ENCODE data around the gene HSPB3. TPM values are rescaled to one million over a fixed set of nuclear protein-coding genes. Genes with fewer than 3 reads are reported as not detected.

The HSPB3 gene
- total RNA-seq, 1 experiment from 2014 or later = 0.51 TPM

- DNase-seq = peak; percentile 17 to 57
- Histone ChIP-seq H3K27ac (no peak overlapping the region), H3K4me3 (no peak overlapping the region), H3K36me3 (no peaks in the 10 kb centered on the region), H3K9me3 (replicated peaks) (no peaks in the 10 kb centered on the region), H3K4me1 (no peaks in the 10 kb centered on the region), H3K27me3 (no peaks in the 10 kb centered on the region)
These were observed 12.2 kb upstream of the HSPB3 start for GRCh38 chr5:54443270-54443669.

GRCh38 chr5:54445691-54446378 is 9.7 kb upstream of the HSPB3 start:
- H3K27me3 ChIP-seq = no peaks in the 10 kb centered on the region
- H3K9me3 ChIP-seq (replicated peaks) = no peaks in the 10 kb centered on the region
- H3K4me3 ChIP-seq = no peak overlapping the region
- no peaks in the 10 kb centered on the region for H3K4me1 ChIP-seq
- no peak overlapping the region for H3K27ac ChIP-seq
- no peak for DNase-seq
- H3K36me3 ChIP-seq = no peaks in the 10 kb centered on the region

- Histone ChIP-seq H3K9me3 (replicated peaks) (no peaks in the 10 kb centered on the region), H3K27me3 (no peaks in the 10 kb centered on the region), H3K27ac (no peak overlapping the region), H3K4me1 (no peaks in the 10 kb centered on the region), H3K36me3 (no peaks in the 10 kb centered on the region), H3K4me3 (no peak overlapping the region)
- peak in 1 of 2 experiments; percentile 8 for DNase-seq
These were observed 9.1 kb upstream of the HSPB3 start for GRCh38 chr5:54446379-54446732.

GRCh38 chr5:54449923-54450322 is 5.6 kb upstream of the HSPB3 start:
- Histone ChIP-seq H3K27ac (no peak overlapping the region), H3K9me3 (replicated peaks) (no peaks in the 10 kb centered on the region), H3K4me1 (peaks cover 6% of the 10 kb centered on the region), H3K36me3 (no peaks in the 10 kb centered on the region), H3K27me3 (no peaks in the 10 kb centered on the region), H3K4me3 (no peak overlapping the region)
- DNase-seq = no peak

- Histone ChIP-seq H3K27me3 (no peaks in the 10 kb centered on the region), H3K4me3 (no peak overlapping the region), H3K4me1 (peaks cover 12% of the 10 kb centered on the region), H3K36me3 (no peaks in the 10 kb centered on the region), H3K27ac (no peak overlapping the region), H3K9me3 (replicated peaks) (no peaks in the 10 kb centered on the region)
- DNase-seq = no peak
These were observed 5.0 kb upstream of the HSPB3 start for GRCh38 chr5:54450542-54450941.

GRCh38 chr5:54453046-54453445 is 2.5 kb upstream of the HSPB3 start:
- no peak overlapping the region for H3K27ac ChIP-seq
- H3K4me3 ChIP-seq = no peak overlapping the region
- peaks cover 35% of the 10 kb centered on the region for H3K4me1 ChIP-seq
- H3K9me3 ChIP-seq (replicated peaks) = no peaks in the 10 kb centered on the region
- no peaks in the 10 kb centered on the region for H3K27me3 ChIP-seq
- no peaks in the 10 kb centered on the region for H3K36me3 ChIP-seq
- no peak for DNase-seq

GRCh38 chr5:54454602-54455001 is 897 bp upstream of the HSPB3 start:
- H3K27ac ChIP-seq = peak overlapping the region; percentile 11
- H3K4me3 ChIP-seq = no peak overlapping the region
- no peak for DNase-seq
- H3K4me1 ChIP-seq = peaks cover 37% of the 10 kb centered on the region
- no peaks in the 10 kb centered on the region for H3K9me3 ChIP-seq (replicated peaks)
- H3K36me3 ChIP-seq = no peaks in the 10 kb centered on the region
- no peaks in the 10 kb centered on the region for H3K27me3 ChIP-seq

- peak overlapping the region; percentile 28; the same call in 1 of the 2 replicates for H3K27ac ChIP-seq
- H3K4me1 ChIP-seq = peaks cover 37% of the 10 kb centered on the region
- H3K4me3 ChIP-seq = no peak overlapping the region; the same call in 1 of the 2 replicates
These were observed 1.8 kb downstream of the HSPB3 start for GRCh38 chr5:54457094-54457862.

GRCh38 chr5:54458221-54458620 is 2.7 kb downstream of the HSPB3 start:
- Histone ChIP-seq H3K4me3 (no peak overlapping the region), H3K27me3 (no peaks in the 10 kb centered on the region), H3K36me3 (no peaks in the 10 kb centered on the region), H3K27ac (no peak overlapping the region), H3K9me3 (replicated peaks) (no peaks in the 10 kb centered on the region), H3K4me1 (peaks cover 37% of the 10 kb centered on the region)
- no peak for DNase-seq

More at GRCh38 chr5:54457094-54457862, 1.8 kb downstream of the HSPB3 start:
- Histone ChIP-seq H3K9me3 (replicated peaks) (no peaks in the 10 kb centered on the region), H3K36me3 (no peaks in the 10 kb centered on the region), H3K27me3 (no peaks in the 10 kb centered on the region)
- DNase-seq = peak; percentile 72

GRCh38 chr5:54460181-54460919 is 4.9 kb downstream of the HSPB3 start:
- no peak for DNase-seq
- Histone ChIP-seq H3K27ac (no peak overlapping the region), H3K4me3 (no peak overlapping the region), H3K4me1 (peaks cover 26% of the 10 kb centered on the region), H3K27me3 (no peaks in the 10 kb centered on the region), H3K36me3 (no peaks in the 10 kb centered on the region), H3K9me3 (replicated peaks) (no peaks in the 10 kb centered on the region)

GRCh38 chr5:54462281-54462680 is 6.8 kb downstream of the HSPB3 start:
- H3K27ac ChIP-seq = no peak overlapping the region
- peaks cover 8% of the 10 kb centered on the region; the same call in 1 of the 2 replicates for H3K4me1 ChIP-seq
- H3K4me3 ChIP-seq = no peak overlapping the region
- no peaks in the 10 kb centered on the region for H3K27me3 ChIP-seq
- no peaks in the 10 kb centered on the region for H3K36me3 ChIP-seq
- DNase-seq = no peak
- no peaks in the 10 kb centered on the region for H3K9me3 ChIP-seq (replicated peaks)

- H3K27me3 ChIP-seq = no peaks in the 10 kb centered on the region
- no peaks in the 10 kb centered on the region for H3K9me3 ChIP-seq (replicated peaks)
- no peaks in the 10 kb centered on the region for H3K4me1 ChIP-seq
- no peak for DNase-seq
- no peak overlapping the region for H3K4me3 ChIP-seq
- H3K27ac ChIP-seq = no peak overlapping the region
- no peaks in the 10 kb centered on the region; the same call in 1 of the 2 replicates for H3K36me3 ChIP-seq
These were observed 8.2 kb downstream of the HSPB3 start for GRCh38 chr5:54463713-54464112.

- Histone ChIP-seq H3K27ac (no peak overlapping the region), H3K36me3 (no peaks in the 10 kb centered on the region; the same call in 1 of the 2 replicates)
- DNase-seq = no peak
These were observed 14.1 kb downstream of the HSPB3 start for GRCh38 chr5:54469622-54470021.

GRCh38 chr5:54470128-54470527 is 14.6 kb downstream of the HSPB3 start:
- no peaks in the 10 kb centered on the region; the same call in 1 of the 2 replicates for H3K36me3 ChIP-seq
- H3K27ac ChIP-seq = no peak overlapping the region
- DNase-seq = no peak
- H3K9me3 ChIP-seq (replicated peaks) = no peaks in the 10 kb centered on the region
- peaks cover 11% of the 10 kb centered on the region for H3K4me1 ChIP-seq
- no peak overlapping the region for H3K4me3 ChIP-seq
- H3K27me3 ChIP-seq = no peaks in the 10 kb centered on the region

More at GRCh38 chr5:54469622-54470021, 14.1 kb downstream of the HSPB3 start:
- Histone ChIP-seq H3K4me1 (peaks cover 11% of the 10 kb centered on the region), H3K9me3 (replicated peaks) (no peaks in the 10 kb centered on the region), H3K4me3 (no peak overlapping the region), H3K27me3 (no peaks in the 10 kb centered on the region)

- Histone ChIP-seq H3K27ac (no peak overlapping the region), H3K9me3 (replicated peaks) (no peaks in the 10 kb centered on the region), H3K36me3 (no peaks in the 10 kb centered on the region; the same call in 1 of the 2 replicates), H3K4me1 (peaks cover 11% of the 10 kb centered on the region), H3K27me3 (no peaks in the 10 kb centered on the region), H3K4me3 (no peak overlapping the region)
- peak; percentile 27 to 41 for DNase-seq
These were observed 15.2 kb downstream of the HSPB3 start for GRCh38 chr5:54470677-54471076.

Data from SJCRH30 (cell line).